Activated CD8-positive, alpha-beta T cell treated with anti-CD3 and anti-CD28 coated beads for 36 hours (primary cell): Measurements from ENCODE around the gene SFTPB. TPM values are rescaled to one million over a fixed set of nuclear protein-coding genes. Genes with fewer than 3 reads are reported as not detected.
"Not testable (repeated sequence)": the region's sequence is repeated elsewhere in the genome, so short reads cannot be mapped to it uniquely, and the experiment has no call there.

Experiments
- ATAC-seq: fragments of 200-7000 bp; cut with Tn5 transposase; one replicate; pipeline ENCODE4 v1.10.0; 2021; ENCODE audit warnings: mild to moderate bottlenecking, moderate library complexity
- CTCF ChIA-PET: fragments of 350-600 bp; sonication (Branson Sonifier 250); formaldehyde crosslinking; loops from one replicate; lab custom pipeline; 2021; ENCODE audit warnings: antibody characterized with exemption; lab: Charles Lee
- POLR2A ChIA-PET: fragments of 350-600 bp; sonication (Branson Sonifier 250); formaldehyde crosslinking; loops from one replicate; lab custom pipeline; 2021; ENCODE audit warnings: antibody characterized with exemption; lab: Charles Lee
- DNase-seq: peaks from one replicate; pipeline ENCODE4 v3.0.0-alpha.2; 2020
- H3K27ac Mint-ChIP-seq: one replicate; pipeline ENCODE4 v1.8.0; 2021; ENCODE audit warnings: mild to moderate bottlenecking, mixed read lengths
- H3K27me3 Mint-ChIP-seq: one replicate; pipeline ENCODE4 v1.8.0; 2021; ENCODE audit warnings: mixed read lengths
- H3K36me3 Mint-ChIP-seq: one replicate; pipeline ENCODE4 v1.8.0; 2021; ENCODE audit warnings: low read depth, mixed read lengths
- H3K4me1 Mint-ChIP-seq: one replicate; pipeline ENCODE4 v1.8.0; 2021; ENCODE audit warnings: low read depth, mixed read lengths
- H3K4me3 Mint-ChIP-seq: one replicate; pipeline ENCODE4 v1.8.0; 2021; ENCODE audit warnings: mild to moderate bottlenecking, moderate library complexity, mixed read lengths
- H3K9me3 Mint-ChIP-seq: one replicate; pipeline ENCODE4 v1.8.0; 2021; ENCODE audit warnings: mixed read lengths
- intact Hi-C: fragments of 100-400 bp; cut with micrococcal nuclease; formaldehyde crosslinking; loops from one replicate; pipeline ENCODE4 v1.10.0; 2022
- total RNA-seq, 2 experiments: library from RNA; stranded (reverse); gene quantifications; one replicate each; pipeline ENCODE4 v1.2.3, GENCODE V29; 2021
- TF ChIP-seq, protein P1 (sequence below): fragments of 200-600 bp; IDR thresholded peaks from one replicate; pipeline ENCODE4 v1.8.0; 2022; ENCODE audit warnings: antibody characterized with exemption, mild to moderate bottlenecking

The SFTPB gene
- total RNA-seq, 2 experiments from 2014 or later: not detected

DNA sequence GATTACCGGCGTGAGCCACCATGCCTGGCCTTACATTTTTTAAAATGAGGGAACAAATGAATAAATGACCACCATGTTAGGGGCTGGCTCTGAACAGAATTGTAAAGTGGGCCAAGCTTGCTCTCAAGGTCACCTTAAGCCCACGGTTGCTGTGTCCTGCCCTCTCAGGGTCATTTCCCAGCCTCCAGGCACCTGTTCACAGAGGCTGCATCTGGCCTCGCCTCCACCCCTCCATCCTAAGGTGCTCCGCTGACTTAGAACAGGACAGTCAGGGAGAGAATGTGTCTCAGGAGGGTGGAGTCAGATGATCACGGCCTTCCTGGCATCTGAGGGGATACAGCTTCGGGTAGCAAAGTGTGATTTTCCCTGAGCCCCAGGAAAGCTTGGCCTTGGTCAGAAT, 7.3 kb downstream of the SFTPB start:
- DNase-seq (no peak), ATAC-seq (no peak)
- TF ChIP-seq, protein P1, sequence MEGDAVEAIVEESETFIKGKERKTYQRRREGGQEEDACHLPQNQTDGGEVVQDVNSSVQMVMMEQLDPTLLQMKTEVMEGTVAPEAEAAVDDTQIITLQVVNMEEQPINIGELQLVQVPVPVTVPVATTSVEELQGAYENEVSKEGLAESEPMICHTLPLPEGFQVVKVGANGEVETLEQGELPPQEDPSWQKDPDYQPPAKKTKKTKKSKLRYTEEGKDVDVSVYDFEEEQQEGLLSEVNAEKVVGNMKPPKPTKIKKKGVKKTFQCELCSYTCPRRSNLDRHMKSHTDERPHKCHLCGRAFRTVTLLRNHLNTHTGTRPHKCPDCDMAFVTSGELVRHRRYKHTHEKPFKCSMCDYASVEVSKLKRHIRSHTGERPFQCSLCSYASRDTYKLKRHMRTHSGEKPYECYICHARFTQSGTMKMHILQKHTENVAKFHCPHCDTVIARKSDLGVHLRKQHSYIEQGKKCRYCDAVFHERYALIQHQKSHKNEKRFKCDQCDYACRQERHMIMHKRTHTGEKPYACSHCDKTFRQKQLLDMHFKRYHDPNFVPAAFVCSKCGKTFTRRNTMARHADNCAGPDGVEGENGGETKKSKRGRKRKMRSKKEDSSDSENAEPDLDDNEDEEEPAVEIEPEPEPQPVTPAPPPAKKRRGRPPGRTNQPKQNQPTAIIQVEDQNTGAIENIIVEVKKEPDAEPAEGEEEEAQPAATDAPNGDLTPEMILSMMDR: no peak
- no peak overlapping the region for H3K27ac Mint-ChIP-seq
- intact Hi-C loops: no loop called here
- H3K4me3 Mint-ChIP-seq: no peak overlapping the region
- peaks cover 7% of the 10 kb centered on the region for H3K36me3 Mint-ChIP-seq
- POLR2A ChIA-PET: no interaction called here
- no peaks in the 10 kb centered on the region for H3K9me3 Mint-ChIP-seq
- CTCF ChIA-PET: interaction anchor here (1.2 to 6.7 kb wide), 3 partner anchors 12 to 46 kb away, joined by 3 to 39 read pairs (median 15); no protein-coding TSS in a partner anchor
- no peaks in the 10 kb centered on the region for H3K4me1 Mint-ChIP-seq
- no peaks in the 10 kb centered on the region for H3K27me3 Mint-ChIP-seq

DNA sequence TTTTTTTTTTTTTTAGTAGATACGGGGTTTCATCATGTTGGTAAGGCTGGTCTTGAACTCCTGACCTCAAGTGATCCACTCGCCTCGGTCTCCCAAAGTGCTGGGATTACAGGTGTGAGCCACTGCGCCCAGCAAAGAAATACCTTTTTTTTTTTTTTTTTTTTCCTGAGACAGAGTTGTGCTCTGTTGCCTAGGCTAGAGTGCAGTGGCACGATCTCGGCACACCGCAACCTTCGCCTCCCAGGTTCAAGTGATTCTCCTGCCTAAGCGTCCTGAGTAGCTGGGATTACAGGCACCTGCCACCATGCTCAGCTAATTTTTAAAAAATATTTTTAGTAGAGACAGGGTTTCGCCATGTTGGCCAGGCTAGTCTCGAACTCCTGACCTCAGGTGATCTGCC, 7.7 kb downstream of the SFTPB start:
- H3K4me1 Mint-ChIP-seq, intact Hi-C loops, DNase-seq, H3K27me3 Mint-ChIP-seq, H3K9me3 Mint-ChIP-seq, H3K4me3 Mint-ChIP-seq, ATAC-seq, H3K36me3 Mint-ChIP-seq, H3K27ac Mint-ChIP-seq, POLR2A ChIA-PET: not testable (repeated sequence)
- CTCF ChIA-PET: interaction anchor here (1.2 to 6.7 kb wide), 4 partner anchors 11 to 69 kb away, joined by 3 to 39 read pairs (median 11); no protein-coding TSS in a partner anchor

DNA sequence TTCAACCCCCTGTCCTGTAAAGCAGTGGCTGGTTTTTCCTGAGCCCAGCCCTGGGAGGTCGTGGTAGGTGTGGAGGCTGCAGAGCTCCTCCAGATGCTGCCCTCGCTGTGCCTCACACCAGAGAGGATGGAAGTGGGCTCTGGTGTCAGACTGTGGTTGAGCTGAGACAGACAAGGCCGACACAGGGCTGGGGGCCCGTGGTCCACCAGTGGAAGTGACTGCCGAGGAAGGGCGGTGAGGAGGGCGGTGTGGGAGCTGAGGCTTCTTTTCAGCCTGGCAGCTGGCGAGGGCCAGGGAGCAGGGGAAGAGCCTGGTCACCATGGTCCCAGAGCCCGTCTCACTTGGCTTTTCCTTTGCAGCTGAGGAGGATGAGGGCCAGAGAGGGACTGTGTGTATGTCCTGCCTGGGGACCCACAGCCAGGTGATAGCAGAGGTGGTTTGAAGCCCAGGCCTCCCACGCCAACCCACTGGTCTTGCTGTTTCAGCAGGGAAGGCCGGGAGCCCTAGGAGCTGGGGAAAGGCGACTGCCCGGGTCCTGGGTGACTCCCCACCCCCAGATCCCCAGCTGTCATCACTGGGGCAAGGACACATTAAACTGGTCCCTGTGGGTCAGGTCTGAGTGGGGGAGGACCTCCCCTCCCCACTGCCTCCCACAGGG, 8.5 kb downstream of the SFTPB start:
- Mint-ChIP-seq H3K36me3 (peaks cover 7% of the 10 kb centered on the region), H3K4me3 (no peak overlapping the region), H3K27ac (no peak overlapping the region), H3K9me3 (no peaks in the 10 kb centered on the region), H3K27me3 (no peaks in the 10 kb centered on the region), H3K4me1 (no peaks in the 10 kb centered on the region)
- TF ChIP-seq, protein P1: no peak
- DNase-seq (no peak), ATAC-seq (no peak)
- POLR2A ChIA-PET: interaction anchor here (0.6 to 1.0 kb wide), 2 partner anchors 11 to 332 kb away, joined by 3 to 4 read pairs; no protein-coding TSS in a partner anchor
- CTCF ChIA-PET: interaction anchor here (0.7 to 6.7 kb wide), 7 partner anchors 10 to 90 kb away, joined by 3 to 39 read pairs (median 7); no protein-coding TSS in a partner anchor
- intact Hi-C loops: no loop called here

DNA sequence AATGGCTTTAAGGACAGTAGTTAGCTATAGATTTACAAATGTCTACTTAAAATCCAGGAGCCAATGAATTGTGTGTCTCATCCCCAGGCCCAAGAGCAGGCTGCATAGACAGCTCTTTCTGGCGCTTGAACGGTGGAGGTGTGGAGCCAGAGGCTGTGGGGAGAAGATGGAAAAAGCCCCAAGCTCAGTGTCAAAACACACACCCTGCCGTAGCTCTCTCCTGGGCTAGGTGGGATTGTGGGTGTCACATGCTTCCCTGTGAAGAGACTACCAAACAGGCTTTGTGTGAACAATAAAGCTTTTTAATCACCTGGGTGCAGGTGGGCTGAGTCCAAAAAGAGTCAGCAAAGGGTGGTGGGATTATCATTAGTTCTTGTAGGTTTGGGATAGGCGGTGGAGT, 10.6 kb downstream of the SFTPB start:
- H3K9me3 Mint-ChIP-seq, H3K27me3 Mint-ChIP-seq, ATAC-seq, POLR2A ChIA-PET, H3K4me3 Mint-ChIP-seq, DNase-seq, H3K27ac Mint-ChIP-seq, H3K4me1 Mint-ChIP-seq, intact Hi-C loops: not testable (repeated sequence)
- H3K36me3 Mint-ChIP-seq: peaks cover 12% of the 10 kb centered on the region
- CTCF ChIA-PET: interaction anchor here (6.7 kb wide), 1 partner anchor 21 kb away, joined by 39 read pairs; no protein-coding TSS in a partner anchor

DNA sequence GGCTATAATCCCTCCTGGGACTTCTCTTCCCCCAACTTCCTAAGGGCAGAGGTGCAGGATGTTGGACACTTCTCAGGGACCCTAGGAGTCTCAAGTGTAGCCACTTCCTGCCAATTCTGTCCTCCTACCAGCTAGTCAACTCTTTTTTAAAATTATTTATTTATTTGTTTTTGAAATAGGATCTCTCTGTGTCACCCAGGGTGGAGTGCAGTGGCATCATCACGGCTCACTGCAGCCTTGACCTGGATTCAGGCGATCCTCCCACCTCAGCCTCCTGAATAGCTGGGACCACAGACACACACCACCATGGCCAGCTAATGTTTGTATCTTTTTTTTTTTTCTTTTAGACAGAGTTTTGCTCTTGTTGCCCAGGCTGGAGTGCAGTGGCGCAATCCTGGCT, 11.5 kb downstream of the SFTPB start:
- Mint-ChIP-seq H3K4me1 (no peaks in the 10 kb centered on the region), H3K36me3 (peaks cover 18% of the 10 kb centered on the region), H3K27ac (no peak overlapping the region), H3K27me3 (no peaks in the 10 kb centered on the region), H3K4me3 (no peak overlapping the region), H3K9me3 (no peaks in the 10 kb centered on the region)
- ATAC-seq (no peak), DNase-seq (no peak)
- CTCF ChIA-PET: interaction anchor here (6.7 kb wide), 1 partner anchor 20 kb away, joined by 39 read pairs; no protein-coding TSS in a partner anchor
- POLR2A ChIA-PET: no interaction called here
- intact Hi-C loops: no loop called here
- TF ChIP-seq, protein P1: no peak

DNA sequence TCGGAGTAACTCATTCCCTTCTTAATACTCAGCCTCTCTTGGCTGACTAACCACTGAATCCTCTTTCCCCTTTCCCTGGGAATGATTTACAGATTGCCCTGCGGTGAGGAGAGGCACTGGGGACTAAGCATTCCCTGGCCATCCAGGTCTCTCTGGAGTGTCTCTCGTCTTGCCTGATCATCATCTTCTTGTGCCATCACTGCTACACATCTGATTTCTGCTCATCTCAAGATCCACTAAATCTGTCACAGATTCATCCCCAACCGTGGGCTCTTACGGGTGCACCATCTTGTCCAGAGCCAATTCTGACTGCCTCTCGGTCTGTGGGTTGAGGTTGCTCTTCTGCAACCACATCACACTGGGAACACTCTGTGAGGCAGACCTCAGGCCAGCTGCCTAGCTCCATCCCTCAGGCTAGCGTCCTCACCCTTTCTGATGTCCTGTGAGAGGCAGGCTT, 12.0 kb downstream of the SFTPB start:
- H3K9me3 Mint-ChIP-seq: no peaks in the 10 kb centered on the region
- no peaks in the 10 kb centered on the region for H3K27me3 Mint-ChIP-seq
- peaks cover 23% of the 10 kb centered on the region for H3K36me3 Mint-ChIP-seq
- H3K4me3 Mint-ChIP-seq: no peak overlapping the region
- H3K4me1 Mint-ChIP-seq: no peaks in the 10 kb centered on the region
- no peak for ATAC-seq
- POLR2A ChIA-PET: interaction anchor here (0.8 kb wide), 1 partner anchor 8 kb away, joined by 3 read pairs; no protein-coding TSS in a partner anchor
- CTCF ChIA-PET: interaction anchor here (6.7 kb wide), 1 partner anchor 19 kb away, joined by 39 read pairs; no protein-coding TSS in a partner anchor
- DNase-seq: no peak
- intact Hi-C loops: no loop called here
- TF ChIP-seq, protein P1: no peak
- H3K27ac Mint-ChIP-seq: no peak overlapping the region
